IPS-NIHi7 (cell line): ENCODE data around the gene BIK.
"Not testable (repeated sequence)": the region's sequence is repeated elsewhere in the genome, so short reads cannot be mapped to it uniquely, and the experiment has no call there.

Source experiments
- DNase-seq: peaks from one replicate; pipeline ENCODE4 v3.0.0; 2012; ENCODE audit warnings: mixed read lengths; ENCODE audit errors: extremely low spot score

Gene BIK

DNA sequence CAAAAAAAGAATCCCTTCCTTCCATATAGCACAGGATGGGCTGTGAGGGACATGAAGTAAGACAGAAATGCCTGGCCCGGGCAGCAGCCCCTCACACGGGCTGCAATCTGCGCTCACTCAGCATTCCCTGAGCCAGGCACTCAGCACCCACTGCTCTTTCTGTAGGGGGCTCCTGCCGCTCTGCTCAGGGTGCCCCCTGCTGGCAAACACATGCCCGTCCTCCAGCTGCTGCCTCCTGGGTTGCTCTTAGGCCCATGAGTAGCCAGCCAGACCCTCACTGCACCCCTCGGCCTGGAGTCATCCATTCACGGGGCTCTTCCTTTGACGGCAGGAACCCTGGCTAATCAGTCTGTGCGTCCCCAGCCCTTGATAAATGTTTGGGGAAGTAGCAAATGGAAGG, 25.7 kb downstream of the BIK start:
- peak; percentile 90 for DNase-seq

DNA sequence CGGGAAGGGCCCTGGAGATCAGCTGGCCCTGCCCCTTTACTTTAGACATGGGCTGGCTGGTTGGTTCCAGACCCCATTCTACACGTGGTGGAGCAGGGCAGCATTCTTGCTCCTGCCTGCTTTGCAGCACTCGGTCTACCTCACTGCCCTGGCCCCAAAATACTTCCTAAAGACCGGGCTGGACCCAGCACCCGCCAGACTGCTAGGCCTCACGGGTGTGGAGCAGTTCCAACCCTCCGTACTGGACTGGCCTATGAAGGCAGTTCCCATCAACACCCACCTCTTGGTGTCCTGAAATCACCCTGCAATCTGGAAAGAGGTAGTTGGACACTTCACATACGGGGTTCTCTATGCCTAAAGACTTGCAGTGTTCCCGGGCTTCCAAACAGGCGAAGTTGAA, 26.3 kb downstream of the BIK start:
- no peak for DNase-seq

DNA sequence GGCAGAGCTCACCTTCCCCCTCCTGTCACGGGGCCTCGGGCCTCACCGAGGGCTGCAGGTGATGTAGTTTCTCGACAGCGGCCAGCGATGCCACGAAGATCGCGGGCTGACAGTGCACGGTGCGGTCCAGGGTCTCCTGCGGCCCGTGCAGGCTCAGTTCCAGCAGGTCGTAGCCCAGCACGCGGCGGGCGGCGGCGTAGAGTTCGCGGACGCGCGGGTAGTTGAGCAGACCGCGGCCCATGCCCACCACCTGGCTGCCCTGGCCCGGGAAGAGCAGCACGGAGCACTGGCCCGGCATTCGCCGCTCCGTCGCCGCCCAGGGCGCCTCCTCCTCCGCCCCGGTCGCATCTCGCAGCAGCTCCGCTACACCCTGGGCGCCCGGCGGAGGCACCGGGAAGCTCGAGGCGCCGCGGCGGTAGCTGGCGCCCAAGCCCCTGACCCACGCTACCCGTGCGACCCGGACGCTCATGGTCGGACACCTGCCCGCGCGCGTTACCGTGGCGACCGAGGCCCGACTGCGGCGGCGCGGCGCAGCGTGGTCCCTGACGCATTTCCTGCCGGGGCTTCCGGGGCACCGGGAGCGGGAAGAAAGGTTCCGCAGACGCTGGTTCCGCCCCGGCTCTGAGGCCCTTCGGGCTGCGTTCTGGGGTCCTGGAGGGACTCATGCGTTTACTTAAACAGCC, 32.5 kb downstream of the BIK start, which contains the start of gene MCAT:
Gene MCAT (minus strand): TSS at position 519 of the 683 bp plus-strand sequence. CDS start 50 bp downstream, at position 469.
- DNase-seq, result peak; percentile 89

DNA sequence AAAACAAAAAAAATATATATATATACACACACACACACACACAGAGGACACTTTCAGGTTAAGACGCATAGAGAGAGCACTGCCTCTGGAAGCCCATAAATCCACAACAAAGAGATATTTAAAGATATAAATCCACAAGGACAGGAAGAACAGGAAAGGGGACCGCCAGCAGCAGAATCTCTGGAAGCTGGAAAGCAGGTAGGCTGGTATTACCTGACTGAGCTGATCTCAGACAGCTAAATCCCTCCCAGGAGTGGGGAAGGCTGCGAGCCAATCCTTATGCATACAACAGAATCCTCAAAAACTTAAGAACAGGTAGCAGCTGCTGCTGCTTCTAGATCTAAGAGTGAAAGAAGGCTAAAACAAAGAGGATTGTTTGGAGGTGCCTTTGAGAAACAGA, 34.4 kb downstream of the BIK start:
- DNase-seq, result no peak

DNA sequence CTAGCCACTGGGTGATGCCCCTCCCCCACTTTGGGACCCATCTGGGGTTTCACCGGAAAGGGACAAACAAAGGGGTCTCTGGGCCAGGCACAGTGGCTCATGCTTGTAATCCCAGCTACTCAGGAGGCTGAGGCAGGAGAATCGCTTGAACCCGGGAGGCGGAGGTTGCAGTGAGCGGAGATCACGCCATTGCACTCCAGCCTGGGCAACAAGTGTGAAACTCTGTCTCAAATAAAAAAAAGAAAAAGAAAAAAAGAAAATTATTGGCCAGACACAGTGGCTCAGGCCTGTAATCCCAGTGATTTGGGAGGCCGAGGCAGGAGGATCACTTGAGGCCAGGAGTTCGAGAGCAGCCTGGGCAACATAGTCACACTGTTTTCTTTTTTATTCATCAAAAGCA, 34.8 kb downstream of the BIK start:
- DNase-seq, result not testable (repeated sequence)

DNA sequence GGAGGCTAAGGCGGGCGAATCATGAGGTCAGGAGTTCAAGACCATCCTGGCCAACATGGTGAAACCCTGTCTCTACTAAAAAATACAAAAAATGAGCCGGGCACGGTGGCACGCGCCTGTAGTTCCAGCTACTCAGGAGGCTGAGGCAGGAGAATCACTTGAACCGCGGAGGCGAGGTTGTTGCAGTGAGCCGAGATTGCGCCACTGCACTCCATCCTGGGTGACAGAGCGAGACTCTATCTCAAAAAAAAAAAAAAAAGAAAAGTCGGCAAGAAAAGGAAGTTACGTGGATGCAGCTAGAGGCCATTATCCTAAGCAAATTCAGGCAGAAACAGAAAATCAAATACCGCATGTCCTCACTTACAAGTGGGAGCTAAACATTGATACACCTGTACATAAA, 35.8 kb downstream of the BIK start:
- DNase-seq, result not testable (repeated sequence)

DNA sequence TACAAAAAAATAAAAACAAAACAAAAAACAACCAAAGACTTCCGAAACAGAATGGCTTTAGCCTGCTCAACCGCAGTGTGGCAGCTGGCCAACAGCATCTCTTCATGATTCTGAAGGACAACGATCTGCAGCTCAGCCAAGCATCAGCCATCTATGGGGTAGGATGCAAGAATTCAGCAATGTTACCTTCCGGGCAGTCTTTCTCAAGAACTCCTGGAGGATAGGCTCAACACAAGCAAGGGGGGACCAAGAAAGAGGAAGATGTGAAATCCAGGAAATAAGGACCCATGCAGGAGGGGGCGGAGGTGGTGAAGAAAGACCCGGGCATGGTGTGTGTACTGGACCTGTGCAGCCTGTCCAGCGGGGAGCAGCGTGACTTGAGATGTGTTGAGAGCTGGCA, 37.3 kb downstream of the BIK start:
- DNase-seq, result no peak

DNA sequence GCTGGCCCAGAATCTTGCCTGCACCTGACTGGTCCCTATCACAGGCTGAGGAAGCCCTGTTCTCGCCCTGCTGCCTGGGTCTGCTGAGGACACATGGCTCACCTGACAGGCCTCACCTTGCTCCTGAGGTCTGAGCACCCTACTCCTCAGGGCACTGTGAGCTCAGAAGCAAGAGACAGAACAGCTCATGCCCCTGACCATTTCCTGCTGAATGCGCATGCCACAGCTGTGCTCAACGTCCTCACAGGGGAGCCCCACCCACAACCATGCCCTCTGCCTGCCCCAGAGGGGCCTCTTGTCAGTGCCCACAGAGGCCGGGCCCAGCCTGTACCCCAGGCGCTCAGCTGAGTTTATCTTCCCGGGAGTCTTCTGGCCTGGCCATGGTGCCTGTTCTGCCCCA, 38.0 kb downstream of the BIK start:
- DNase-seq, result no peak

DNA sequence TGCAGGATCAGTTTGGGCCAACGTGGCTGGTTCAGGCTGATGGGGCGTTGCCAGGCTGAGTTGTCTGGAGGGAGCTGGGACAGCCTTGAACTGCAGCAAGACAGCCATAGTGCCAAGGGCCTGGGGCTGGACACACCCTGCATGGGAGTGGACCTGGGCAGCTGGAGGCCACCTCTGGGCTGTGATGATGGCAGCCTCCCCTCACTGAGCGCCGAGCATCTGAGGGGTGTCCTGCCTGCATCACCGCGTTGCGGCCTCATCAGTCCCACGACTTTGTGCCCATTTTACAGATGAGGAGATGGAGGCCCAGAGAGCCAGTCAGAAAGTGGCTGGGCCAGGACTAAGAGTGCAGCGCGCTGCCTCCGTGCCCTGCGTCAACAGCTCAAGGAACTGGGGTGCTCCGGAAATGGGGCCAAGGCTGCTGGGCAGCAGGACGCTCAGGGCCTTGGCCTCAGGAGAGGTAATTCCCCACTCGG, 40.2 kb downstream of the BIK start:
- no peak for DNase-seq

DNA sequence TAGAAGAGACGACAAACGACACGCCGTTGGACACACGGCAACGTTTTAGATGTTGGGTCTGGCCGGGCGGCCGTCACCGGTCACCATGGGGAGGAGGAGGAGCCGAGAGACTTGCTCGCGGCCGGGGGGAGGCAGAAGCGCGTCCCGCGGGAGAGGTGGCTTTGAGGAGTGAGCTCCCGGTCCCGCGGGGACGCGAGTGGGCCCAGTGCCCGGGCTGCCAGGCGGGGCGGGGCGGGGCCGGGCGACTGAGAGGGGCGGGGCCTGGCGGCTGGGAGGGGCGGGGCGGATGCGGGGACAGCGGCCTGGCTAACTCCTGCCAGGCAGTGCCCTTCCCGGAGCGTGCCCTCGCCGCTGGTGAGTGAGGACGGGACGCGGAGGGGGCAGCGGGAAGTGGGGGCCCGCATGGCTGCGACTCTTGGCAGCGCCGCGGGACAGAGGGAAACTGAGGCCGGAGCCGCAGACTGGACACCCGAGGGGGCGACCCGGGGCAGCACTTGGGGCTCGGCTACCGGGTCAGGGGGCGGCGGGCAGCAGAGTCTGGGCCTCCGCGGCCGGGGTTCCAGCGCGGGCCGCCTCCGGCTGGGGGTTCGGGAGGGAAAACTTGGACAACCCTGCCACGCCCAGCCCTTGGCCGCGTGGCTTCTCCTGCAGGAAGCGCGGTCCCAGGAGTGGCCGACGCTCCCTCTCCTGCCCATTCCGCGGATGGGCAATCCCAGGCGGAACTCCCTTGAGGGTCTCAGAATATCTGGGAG, 40.9 kb downstream of the BIK start, which contains the start of gene TSPO:
Gene TSPO (plus strand): TSS at position 309 of the 752 bp plus-strand sequence. CDS start 7,680 bp downstream, outside the sequence.
- peak; percentile 79 for DNase-seq

DNA sequence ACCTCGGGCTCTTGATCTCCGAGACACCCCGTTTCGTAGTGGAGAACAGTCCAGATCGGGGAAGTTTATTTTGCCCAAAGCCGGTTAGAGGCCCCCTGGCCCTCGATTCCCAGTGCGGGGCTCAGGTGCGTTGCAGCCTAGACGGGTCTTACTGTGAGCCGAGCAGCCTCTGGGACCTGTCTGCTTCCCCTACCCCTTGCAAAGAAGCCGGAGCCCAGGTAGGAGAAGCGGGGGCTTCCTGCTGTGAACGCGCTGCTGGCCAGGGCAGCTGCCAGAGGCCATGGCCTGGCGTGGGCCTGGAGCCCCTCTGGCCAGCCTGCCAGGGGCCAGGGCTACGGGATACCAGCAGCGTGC, 41.4 kb downstream of the BIK start:
- no peak for DNase-seq

DNA sequence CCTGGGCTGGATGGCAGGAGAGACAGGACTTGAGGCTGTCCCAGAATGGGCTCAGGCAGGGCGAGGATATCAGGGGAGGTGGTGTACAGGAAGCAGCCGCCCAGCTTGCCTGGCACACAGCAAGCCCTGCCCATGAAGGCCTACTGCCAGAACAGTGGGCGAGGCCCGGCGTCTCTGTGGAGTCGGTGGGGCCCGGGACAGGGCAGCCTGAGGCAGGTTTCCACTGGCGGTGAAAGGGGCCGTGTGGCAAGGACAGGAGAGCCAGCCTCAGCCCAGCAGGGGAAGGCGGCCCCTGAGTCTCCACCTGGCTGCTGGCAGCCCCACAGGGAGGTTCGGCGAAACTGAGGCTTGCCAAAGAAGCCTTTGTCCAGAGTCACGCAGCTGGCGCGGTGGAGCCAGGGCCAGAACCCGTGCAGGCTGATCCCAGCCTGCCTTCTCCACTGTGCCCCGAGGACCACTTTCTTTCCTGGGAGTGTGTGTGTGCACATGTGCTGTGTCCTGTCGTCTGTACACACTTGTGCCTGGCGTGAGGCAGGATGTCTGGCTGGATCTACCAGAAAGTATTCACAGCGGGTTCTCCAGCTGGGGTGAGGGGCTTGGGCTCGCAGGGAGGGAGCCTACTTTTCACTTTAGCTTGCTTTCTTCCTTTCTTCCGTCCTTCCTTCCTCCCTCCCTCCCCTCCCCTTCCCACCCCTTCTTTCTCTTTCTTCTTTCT, 42.0 kb downstream of the BIK start:
- no peak for DNase-seq

DNA sequence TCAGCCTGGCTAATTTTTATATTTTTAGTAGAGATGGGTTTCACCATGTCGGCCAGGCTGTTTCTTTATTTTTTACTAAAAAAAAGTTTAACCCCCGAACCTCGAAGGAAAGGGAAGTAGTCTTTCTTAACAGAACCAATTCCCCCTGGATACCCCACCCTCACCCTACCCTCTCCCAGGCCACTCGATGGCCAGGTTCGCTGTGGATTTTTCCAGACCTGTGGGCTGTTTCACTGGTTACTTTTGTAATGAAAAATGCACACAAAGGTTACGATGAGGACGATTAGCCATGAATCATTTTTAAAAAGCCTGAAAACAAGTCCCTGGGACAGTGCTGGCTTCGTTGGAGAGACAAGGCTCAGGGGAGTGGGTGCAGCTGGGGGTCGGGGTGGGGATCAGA, 43.3 kb downstream of the BIK start:
- no peak for DNase-seq

DNA sequence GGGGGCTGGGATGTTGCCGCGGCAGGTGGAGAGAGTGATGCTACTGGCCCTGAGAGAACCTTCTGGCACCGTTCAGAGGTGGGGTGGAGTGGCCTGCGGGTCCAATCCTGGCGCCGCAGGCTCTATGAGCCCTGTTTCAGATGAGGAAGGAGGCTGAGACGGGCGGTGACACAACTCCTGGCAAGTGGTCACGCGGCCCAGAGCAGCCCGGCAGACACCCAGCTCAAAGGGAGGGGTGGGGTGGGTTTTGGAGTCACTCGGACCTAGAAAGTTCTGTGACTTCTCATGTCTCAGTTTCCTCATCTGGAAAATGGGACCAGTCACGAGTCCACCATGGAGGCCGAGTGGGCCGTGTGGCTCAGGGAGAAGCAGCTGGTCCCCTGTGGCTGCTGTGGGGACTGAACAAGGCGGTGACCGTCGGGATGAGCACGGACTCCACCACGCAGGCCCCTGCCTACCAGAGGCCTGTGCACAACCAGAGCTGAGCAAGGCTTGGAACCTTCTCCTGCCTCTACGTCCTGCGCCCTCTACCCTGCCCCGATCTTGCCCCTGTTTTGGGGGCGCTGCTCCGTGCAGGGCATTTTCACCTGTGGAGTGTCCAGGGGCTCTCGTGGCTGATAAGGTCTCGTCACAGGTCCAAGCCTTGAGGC, 44.5 kb downstream of the BIK start:
- DNase-seq, result no peak

DNA sequence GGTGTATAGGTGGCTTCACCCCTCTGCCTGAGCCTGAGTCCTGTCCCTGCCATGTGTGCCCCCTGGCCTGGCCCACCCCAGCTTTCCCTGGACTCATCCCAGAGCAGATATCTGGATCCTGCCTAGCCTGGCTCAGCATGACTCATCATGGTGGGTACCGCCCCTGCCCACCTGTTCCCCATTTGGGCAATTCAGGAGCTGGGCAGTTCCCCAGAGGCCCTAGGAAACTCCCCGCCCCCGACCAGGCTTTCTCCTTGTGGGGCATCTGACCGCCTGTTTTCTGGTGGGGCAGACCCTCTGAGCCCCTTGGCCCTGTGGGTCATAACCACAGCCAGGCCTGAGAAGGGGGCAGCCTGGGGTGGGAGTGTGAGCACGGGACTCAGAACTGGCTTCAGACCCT, 45.2 kb downstream of the BIK start:
- no peak for DNase-seq

DNA sequence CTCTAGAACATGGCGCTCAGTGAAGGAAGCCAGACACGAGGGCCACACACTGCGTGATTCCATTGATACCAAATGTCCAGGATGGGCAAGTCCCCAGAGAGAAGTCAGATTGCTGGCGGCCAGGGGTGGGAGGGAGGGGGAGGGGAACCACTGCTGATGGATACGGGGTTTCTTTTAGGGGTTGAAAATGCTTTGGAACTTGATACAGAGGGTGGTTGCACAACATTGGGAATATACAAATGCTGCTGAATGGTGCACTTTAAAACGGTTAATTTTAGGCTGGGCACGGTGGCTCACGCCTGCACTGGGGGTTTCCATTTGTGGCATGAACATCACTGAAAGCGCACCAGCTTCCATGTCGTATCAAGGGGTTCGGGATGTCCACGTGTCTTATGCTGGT, 45.9 kb downstream of the BIK start:
- DNase-seq, result no peak

DNA sequence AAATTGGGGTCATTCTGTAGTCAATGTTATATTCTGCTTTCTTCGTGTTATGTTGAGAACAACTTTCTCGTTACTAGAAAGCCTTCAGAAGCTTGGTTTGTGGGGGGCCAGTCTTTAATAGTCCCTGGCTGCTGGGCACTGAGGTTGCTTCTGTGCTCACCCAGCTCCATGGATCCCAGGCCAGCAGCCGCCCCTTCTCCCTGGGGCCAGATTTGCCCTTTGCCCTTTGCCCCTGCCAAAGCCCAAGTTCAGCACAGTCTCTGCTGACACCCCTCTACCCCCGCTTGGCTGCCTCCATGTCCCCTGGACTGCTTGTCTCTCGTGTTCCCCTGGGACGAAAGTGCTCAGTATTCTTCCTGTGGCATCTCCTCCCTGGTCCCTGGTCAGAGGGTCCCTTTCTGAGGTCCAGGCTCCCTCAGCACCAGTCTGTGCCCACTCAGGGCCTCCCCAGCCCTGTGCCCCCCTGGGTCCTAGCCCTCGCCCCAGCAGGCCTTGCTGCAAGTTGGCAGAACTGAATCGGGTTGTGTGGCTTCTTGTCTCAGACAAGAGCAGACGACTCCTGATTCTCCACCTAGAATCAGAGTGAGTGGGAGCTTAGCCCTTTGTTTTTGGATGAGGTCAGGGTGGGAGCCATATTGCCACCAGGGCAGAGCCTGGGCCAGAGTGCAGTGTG, 47.5 kb downstream of the BIK start:
- no peak for DNase-seq

DNA sequence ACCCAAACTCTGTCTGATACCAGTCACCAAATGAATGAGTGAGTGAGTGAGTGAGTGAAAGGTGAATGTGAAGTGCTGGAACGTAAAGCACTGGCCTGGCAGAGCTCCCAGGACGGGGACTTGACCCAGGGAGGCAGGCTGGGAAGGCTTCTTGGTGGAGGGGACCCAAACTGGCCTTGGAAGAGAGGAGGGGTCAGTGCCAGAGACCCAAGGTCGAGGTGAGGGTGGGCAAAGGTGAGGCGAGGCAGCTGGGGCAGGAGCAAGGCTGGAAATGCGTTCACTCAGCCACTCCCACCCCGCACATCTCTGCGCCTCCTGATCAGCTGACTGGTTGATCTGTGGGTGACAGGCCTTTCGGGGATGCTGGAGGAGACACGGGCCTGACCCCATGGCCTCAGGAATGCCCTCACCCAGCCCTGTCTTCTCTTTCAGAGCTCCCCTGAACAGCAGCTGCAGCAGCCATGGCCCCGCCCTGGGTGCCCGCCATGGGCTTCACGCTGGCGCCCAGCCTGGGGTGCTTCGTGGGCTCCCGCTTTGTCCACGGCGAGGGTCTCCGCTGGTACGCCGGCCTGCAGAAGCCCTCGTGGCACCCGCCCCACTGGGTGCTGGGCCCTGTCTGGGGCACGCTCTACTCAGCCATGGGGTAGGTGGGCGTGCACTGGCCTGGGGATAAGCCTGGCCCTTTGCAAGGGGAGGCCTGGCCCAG, 48.4 kb downstream of the BIK start:
- DNase-seq, result no peak

DNA sequence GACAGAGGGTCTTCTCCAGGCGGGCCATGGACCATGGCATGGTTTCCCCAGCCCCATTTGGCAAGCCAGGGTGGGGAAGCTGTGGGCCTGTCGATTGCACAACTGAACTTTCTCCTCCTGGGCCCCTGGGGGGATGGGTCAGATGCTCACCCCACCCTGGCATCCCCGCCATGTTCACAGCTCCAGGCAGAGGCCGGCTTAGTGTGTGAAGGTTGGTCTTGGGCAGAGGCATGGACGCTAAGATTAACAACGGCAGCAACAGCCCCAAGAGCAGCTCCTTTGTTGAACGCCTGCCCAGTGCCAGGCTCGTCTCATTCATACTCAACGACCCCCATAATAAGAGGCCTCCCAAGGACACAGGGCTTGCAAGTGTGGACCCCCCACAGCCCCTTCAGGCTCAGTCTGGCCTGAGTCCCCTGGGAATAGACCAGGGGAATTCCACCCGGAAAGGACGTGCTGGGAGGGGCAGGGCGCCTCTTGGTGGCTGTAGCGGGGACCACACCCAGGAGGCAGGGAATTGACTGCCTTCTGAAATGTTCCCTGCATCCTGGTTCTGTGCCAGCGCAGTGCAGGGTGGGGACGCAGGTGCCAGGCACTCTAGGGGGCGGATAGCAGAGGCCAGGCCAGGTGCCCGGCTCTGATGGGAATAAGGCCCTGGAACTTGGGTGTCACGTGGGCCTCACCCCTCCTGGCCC, 49.1 kb downstream of the BIK start:
- peak; percentile 71 for DNase-seq

DNA sequence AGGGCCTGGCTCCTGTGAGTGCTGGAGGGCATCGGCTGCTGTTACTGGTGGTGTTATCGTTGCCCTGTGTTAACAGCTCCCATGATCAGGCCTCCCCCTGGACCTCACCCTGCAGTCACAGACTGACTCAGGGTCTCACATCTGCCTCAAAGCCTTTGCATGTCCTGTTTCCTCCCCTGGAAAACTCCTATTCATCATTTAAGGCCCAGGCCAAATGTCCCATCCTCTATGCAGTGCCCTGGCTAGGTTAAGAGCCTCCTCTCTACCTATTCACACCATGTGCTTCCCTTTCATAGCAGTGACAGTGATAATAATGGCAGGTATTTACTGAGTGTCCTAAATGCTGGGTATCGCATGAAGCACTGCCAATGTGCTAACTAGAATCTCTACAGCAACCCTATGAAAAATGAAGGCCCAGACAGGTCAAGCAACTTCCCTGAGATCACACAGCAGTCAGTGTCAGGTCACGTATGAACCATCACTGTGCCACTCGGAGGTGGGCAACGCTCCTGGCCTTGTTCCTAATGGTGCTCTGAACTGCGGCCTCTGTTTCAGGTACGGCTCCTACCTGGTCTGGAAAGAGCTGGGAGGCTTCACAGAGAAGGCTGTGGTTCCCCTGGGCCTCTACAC, 50.1 kb downstream of the BIK start:
- no peak for DNase-seq
